HG02763 (cell line): ENCODE measurements around the gene DLG2.
"Not testable (repeated sequence)": the region's sequence is repeated elsewhere in the genome, so short reads cannot be mapped to it uniquely, and the experiment has no call there.

Experiments
- ATAC-seq: cut with Tn5 transposase; IDR thresholded peaks from one replicate; pipeline ENCODE4 v1.9.1; 2021; ENCODE audit warnings: mild to moderate bottlenecking, moderate library complexity; ENCODE audit not compliant: unreplicated experiment

Gene DLG2

GRCh38 chr11:84319863-84320262, 1307.3 kb downstream of the DLG2 start:
- ATAC-seq = no peak

- no peak for ATAC-seq
Observed at GRCh38 chr11:84316866-84317555, 1310.1 kb downstream of the DLG2 start.

GRCh38 chr11:84313830-84314359, 1313.2 kb downstream of the DLG2 start:
- no peak for ATAC-seq

GRCh38 chr11:84310268-84310667, 1316.9 kb downstream of the DLG2 start:
- no peak for ATAC-seq

- ATAC-seq = not testable (repeated sequence)
Observed at GRCh38 chr11:84308491-84308890, 1318.7 kb downstream of the DLG2 start.

- ATAC-seq = no peak
Observed at GRCh38 chr11:84300092-84300491, 1327.1 kb downstream of the DLG2 start.

- ATAC-seq = no peak
Observed at GRCh38 chr11:84297570-84297969, 1329.6 kb downstream of the DLG2 start.

GRCh38 chr11:84295815-84296214, 1331.3 kb downstream of the DLG2 start:
- ATAC-seq = no peak

GRCh38 chr11:84292955-84293354, 1334.2 kb downstream of the DLG2 start:
- ATAC-seq = no peak

GRCh38 chr11:84292006-84292405, 1335.1 kb downstream of the DLG2 start:
- no peak for ATAC-seq

- no peak for ATAC-seq
Observed at GRCh38 chr11:84290647-84291046, 1336.5 kb downstream of the DLG2 start.

GRCh38 chr11:84289381-84289906, 1337.7 kb downstream of the DLG2 start:
- ATAC-seq = peak; percentile 94

GRCh38 chr11:84273541-84273940, 1353.6 kb downstream of the DLG2 start:
- ATAC-seq = no peak

GRCh38 chr11:84270466-84270865, 1356.7 kb downstream of the DLG2 start:
- ATAC-seq = no peak

- no peak for ATAC-seq
Observed at GRCh38 chr11:84264066-84264465, 1363.1 kb downstream of the DLG2 start.

- no peak for ATAC-seq
Observed at GRCh38 chr11:84261707-84262106, 1365.4 kb downstream of the DLG2 start.

GRCh38 chr11:84260862-84261261, 1366.3 kb downstream of the DLG2 start:
- ATAC-seq = no peak

GRCh38 chr11:84256618-84257017, 1370.5 kb downstream of the DLG2 start:
- ATAC-seq = no peak

- no peak for ATAC-seq
Observed at GRCh38 chr11:84255483-84255882, 1371.7 kb downstream of the DLG2 start.

- ATAC-seq = no peak
Observed at GRCh38 chr11:84250834-84251613, 1376.1 kb downstream of the DLG2 start.

GRCh38 chr11:84249344-84250135, 1377.6 kb downstream of the DLG2 start:
- ATAC-seq = peak; percentile 74
